SK-N-SH (cell line): ENCODE results near the gene EDA. TPM values are rescaled to one million over a fixed set of nuclear protein-coding genes. Genes with fewer than 3 reads are reported as not detected.

ENCODE experiments used
- CTCF ChIA-PET: fragments of 300-600, 350-600 bp; formaldehyde crosslinking; extraction: SDS; loops from one replicate; lab custom pipeline; 2021; lab: Yijun Ruan, JAX
- POLR2A ChIA-PET: fragments of 350-600 bp; sonication (Branson Sonifier 250); formaldehyde crosslinking; extraction: SDS; loops from one replicate; lab custom pipeline; 2020; ENCODE audit warnings: antibody characterized with exemption, inconsistent platforms; lab: Yijun Ruan, JAX
- DNase-seq: peaks from one replicate; pipeline ENCODE4 v3.0.0; 2012
- H2AFZ ChIP-seq: fragments of 200-600 bp; sonication (generic); 2 replicates; pipeline ENCODE4 v1.8.1; 2016; ENCODE audit warnings: antibody characterized with exemption, mild to moderate bottlenecking, low read depth
- H3F3A ChIP-seq: fragments of 200-600 bp; sonication (generic); replicated peaks from 2 replicates; pipeline ENCODE3; 2016; ENCODE audit warnings: antibody characterized with exemption, mild to moderate bottlenecking; ENCODE audit not compliant: insufficient read depth
- H3K27ac ChIP-seq, 2 experiments: fragments of 200-500 bp in 1 of 2; fragments of 200-600 bp in 1 of 2; sonication (Bioruptor generic) in 1 of 2; sonication (generic), shearing (Covaris generic) in 1 of 2; 2 replicates each; pipeline versions ENCODE4 v1.5.1 to v1.6.1; 2014 to 2016; ENCODE audit warnings: low read depth in 2 of 2, inconsistent platforms in 1 of 2, low read length in 1 of 2, mild to moderate bottlenecking in 1 of 2, mixed read lengths in 1 of 2
- H3K27me3 ChIP-seq: fragments of 200-600 bp; sonication (generic), shearing (Covaris generic); 2 replicates; pipeline ENCODE4 v1.6.1; 2016; ENCODE audit warnings: mixed run types; ENCODE audit not compliant: insufficient read depth
- H3K36me3 ChIP-seq, 2 experiments: fragments of 200-500 bp in 1 of 2; fragments of 200-600 bp in 1 of 2; sonication (Bioruptor generic) in 1 of 2; sonication (generic) in 1 of 2; replicated peaks in 1 of 2; 2 replicates each; pipeline versions ENCODE3 to v1.5.1; 2014 to 2016; ENCODE audit warnings: low read length in 1 of 2, mild to moderate bottlenecking in 1 of 2; ENCODE audit not compliant: insufficient read depth in 2 of 2, control insufficient read depth in 1 of 2
- H3K4me1 ChIP-seq, 2 experiments: fragments of 200-500 bp in 1 of 2; fragments of 200-600 bp in 1 of 2; sonication (Bioruptor generic) in 1 of 2; sonication (generic), shearing (Covaris generic) in 1 of 2; 2 replicates each; pipeline versions ENCODE4 v1.5.1 to v1.6.1; 2014 to 2016; ENCODE audit warnings: low read depth in 1 of 2, low read length in 1 of 2, mixed run types in 1 of 2; ENCODE audit not compliant: insufficient read depth in 2 of 2, control insufficient read depth in 1 of 2
- H3K4me2 ChIP-seq: fragments of 200-600 bp; sonication (generic), shearing (Covaris generic); 2 replicates; pipeline ENCODE4 v1.6.1; 2017; ENCODE audit warnings: mixed run types
- H3K4me3 ChIP-seq, 2 experiments: fragments of 200-500 bp in 1 of 2; fragments of 200-600 bp in 1 of 2; sonication (Bioruptor generic) in 1 of 2; sonication (generic), shearing (Covaris generic) in 1 of 2; 2 replicates each; pipeline versions ENCODE4 v1.5.1 to v1.8.1; 2014 to 2016; ENCODE audit warnings: low read depth in 2 of 2, inconsistent platforms in 1 of 2, low read length in 1 of 2, mild to moderate bottlenecking in 1 of 2, mixed read lengths in 1 of 2, moderate library complexity in 1 of 2
- H3K79me2 ChIP-seq: fragments of 200-600 bp; sonication (generic); 2 replicates; pipeline ENCODE4 v1.8.1; 2017; ENCODE audit warnings: mild to moderate bottlenecking; ENCODE audit not compliant: insufficient read depth
- H3K9ac ChIP-seq: fragments of 200-600 bp; sonication (generic); 2 replicates; pipeline ENCODE4 v1.6.1; 2017; ENCODE audit warnings: mixed run types
- H3K9me2 ChIP-seq: fragments of 200-600 bp; sonication (generic); 2 replicates; pipeline ENCODE4 v1.6.1; 2017; ENCODE audit warnings: mixed run types
- H3K9me3 ChIP-seq: fragments of 200-600 bp; sonication (generic); 2 replicates; pipeline ENCODE4 v1.6.1; 2017; ENCODE audit warnings: mixed run types, mild to moderate bottlenecking, moderate library complexity
- H4K20me1 ChIP-seq: fragments of 200-600 bp; sonication (generic); 2 replicates; pipeline ENCODE4 v1.6.1; 2017; ENCODE audit warnings: mild to moderate bottlenecking, mixed run types; ENCODE audit not compliant: insufficient read depth
- ELF1 ChIP-seq: IDR thresholded peaks from 2 replicates; pipeline ENCODE4 v1.4.0; 2012
- EZH2phosphoT487 ChIP-seq: fragments of 200-600 bp; sonication (generic); IDR thresholded peaks from 2 replicates; pipeline ENCODE4 v1.6.1; 2017; ENCODE audit warnings: low read depth, mixed run types, mild to moderate bottlenecking, antibody characterized with exemption, moderate library complexity, borderline replicate concordance
- FOXM1 ChIP-seq: IDR thresholded peaks from 2 replicates; pipeline ENCODE4 v1.4.0; 2012; ENCODE audit warnings: low read depth, mild to moderate bottlenecking
- GATA2 ChIP-seq: sonication (generic); formaldehyde crosslinking; IDR thresholded peaks from 2 replicates; pipeline ENCODE4 v1.5.0; 2020; ENCODE audit warnings: mild to moderate bottlenecking, missing genetic modification reagents
- MXI1 ChIP-seq: IDR thresholded peaks from 2 replicates; pipeline ENCODE4 v1.6.1; 2012; ENCODE audit warnings: mild to moderate bottlenecking, low read depth, low read length, improper control_type of control experiment
- NFIC ChIP-seq: IDR thresholded peaks from 2 replicates; pipeline ENCODE4 v1.4.0; 2012; ENCODE audit warnings: borderline replicate concordance
- RAD21 ChIP-seq: IDR thresholded peaks from 2 replicates; pipeline ENCODE4 v1.6.1; 2012; ENCODE audit warnings: mild to moderate bottlenecking, low read length
- RCOR1 ChIP-seq: fragments of 150-350 bp; IDR thresholded peaks from 2 replicates; pipeline ENCODE4 v1.6.1; 2017; ENCODE audit warnings: antibody characterized with exemption, low read length
- SIN3A ChIP-seq: IDR thresholded peaks from 2 replicates; pipeline ENCODE4 v1.6.1; 2012; ENCODE audit warnings: low read depth, mild to moderate bottlenecking, low read length, moderate library complexity, borderline replicate concordance
- TEAD4 ChIP-seq: IDR thresholded peaks from 2 replicates; pipeline ENCODE4 v1.4.0; 2012; ENCODE audit warnings: mild to moderate bottlenecking, borderline replicate concordance; ENCODE audit not compliant: insufficient read depth
- WGBS: methylation state at CpG from one replicate; pipeline ENCODE4 v1.1.6; 2017; ENCODE audit warnings: low lambda C conversion rate; 5-methylcytosine and 5-hydroxymethylcytosine counted together
- polyA plus RNA-seq, 3 experiments: library from polyadenylated mRNA; depleted of rRNA; stranded (reverse); fragments of >200 nt; gene quantifications; 2 replicates each; pipeline ENCODE4 v1.2.3, GENCODE V29; 2012
- TF ChIP-seq, protein P1 (sequence below): IDR thresholded peaks from 2 replicates; pipeline ENCODE4 v1.4.0; 2012; ENCODE audit warnings: low read depth, borderline replicate concordance
- TF ChIP-seq, protein P2 (sequence below): fragments of 200-600 bp; sonication (generic); IDR thresholded peaks from 2 replicates; pipeline ENCODE4 v1.6.1; 2017; ENCODE audit warnings: antibody characterized with exemption, mild to moderate bottlenecking, moderate library complexity
- TF ChIP-seq, protein P3 (sequence below): IDR thresholded peaks from 2 replicates; pipeline ENCODE4 v1.4.0; 2012; ENCODE audit warnings: low read depth, borderline replicate concordance
- TF ChIP-seq, protein P4 (sequence below): fragments of 150-350 bp; IDR thresholded peaks from 2 replicates; pipeline ENCODE4 v1.6.1; 2016; ENCODE audit warnings: mild to moderate bottlenecking, low read depth, low read length
- TF ChIP-seq, protein P5 (sequence below): IDR thresholded peaks from 2 replicates; pipeline ENCODE4; 2012
- TF ChIP-seq, protein P6 (sequence below): IDR thresholded peaks from 2 replicates; pipeline ENCODE4 v1.6.1; 2012; ENCODE audit warnings: mild to moderate bottlenecking, low read depth, low read length, moderate library complexity
- TF ChIP-seq, protein P7 (sequence below): fragments of 150-350 bp; IDR thresholded peaks from 2 replicates; pipeline ENCODE4 v1.6.1; 2017; ENCODE audit warnings: antibody characterized with exemption, low read length, low read depth, borderline replicate concordance

The EDA gene
- polyA plus RNA-seq, 1 of the 3 experiments (the other 2 are of a cell fraction) = 0.02 TPM

DNA sequence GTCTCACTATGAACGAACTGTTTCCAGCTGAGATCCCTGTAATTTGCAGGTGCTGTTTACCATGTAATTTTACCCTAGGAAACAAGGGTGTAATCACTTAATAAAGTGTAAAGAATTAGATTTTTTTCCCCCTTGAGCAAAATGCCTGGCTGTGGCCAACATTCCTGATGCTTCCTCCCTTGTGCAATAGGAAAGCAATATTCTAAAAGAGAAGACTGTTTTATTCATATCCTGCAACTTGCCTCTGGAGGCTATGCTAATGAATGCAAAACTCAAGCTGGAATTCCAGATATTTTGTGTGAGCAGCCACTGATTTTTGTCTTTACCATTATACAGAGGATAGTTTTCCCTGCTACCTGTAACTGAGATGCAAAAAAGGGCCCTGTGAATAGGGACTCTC is 335.8 kb downstream of the EDA start:
- WGBS = 0% methylated on average over 1 of the region's 1 CpG
- ChIA-PET CTCF (no interaction called here), POLR2A (no interaction called here)
- Histone ChIP-seq H3K4me2 (no peak overlapping the region), H4K20me1 (no peaks in the 10 kb centered on the region), H3K4me1 (no peaks in the 10 kb centered on the region), H3K4me3 (no peak overlapping the region), H3K9me2 (no peaks in the 10 kb centered on the region), H3K9me3 (no peaks in the 10 kb centered on the region), H2AFZ (no peak overlapping the region), H3K9ac (no peak overlapping the region), H3F3A (no peaks in the 10 kb centered on the region), H3K79me2 (no peaks in the 10 kb centered on the region), H3K27me3 (no peaks in the 10 kb centered on the region), H3K27ac (no peak overlapping the region)
- DNase-seq = no peak
- TF ChIP-seq, protein P1, sequence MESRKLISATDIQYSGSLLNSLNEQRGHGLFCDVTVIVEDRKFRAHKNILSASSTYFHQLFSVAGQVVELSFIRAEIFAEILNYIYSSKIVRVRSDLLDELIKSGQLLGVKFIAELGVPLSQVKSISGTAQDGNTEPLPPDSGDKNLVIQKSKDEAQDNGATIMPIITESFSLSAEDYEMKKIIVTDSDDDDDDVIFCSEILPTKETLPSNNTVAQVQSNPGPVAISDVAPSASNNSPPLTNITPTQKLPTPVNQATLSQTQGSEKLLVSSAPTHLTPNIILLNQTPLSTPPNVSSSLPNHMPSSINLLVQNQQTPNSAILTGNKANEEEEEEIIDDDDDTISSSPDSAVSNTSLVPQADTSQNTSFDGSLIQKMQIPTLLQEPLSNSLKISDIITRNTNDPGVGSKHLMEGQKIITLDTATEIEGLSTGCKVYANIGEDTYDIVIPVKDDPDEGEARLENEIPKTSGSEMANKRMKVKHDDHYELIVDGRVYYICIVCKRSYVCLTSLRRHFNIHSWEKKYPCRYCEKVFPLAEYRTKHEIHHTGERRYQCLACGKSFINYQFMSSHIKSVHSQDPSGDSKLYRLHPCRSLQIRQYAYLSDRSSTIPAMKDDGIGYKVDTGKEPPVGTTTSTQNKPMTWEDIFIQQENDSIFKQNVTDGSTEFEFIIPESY = no peak
- TF ChIP-seq MXI1 (no peak), RAD21 (no peak), TEAD4 (no peak), NFIC (no peak), SIN3A (no peak), RCOR1 (no peak), EZH2phosphoT487 (no peak)
- TF ChIP-seq, protein P2, sequence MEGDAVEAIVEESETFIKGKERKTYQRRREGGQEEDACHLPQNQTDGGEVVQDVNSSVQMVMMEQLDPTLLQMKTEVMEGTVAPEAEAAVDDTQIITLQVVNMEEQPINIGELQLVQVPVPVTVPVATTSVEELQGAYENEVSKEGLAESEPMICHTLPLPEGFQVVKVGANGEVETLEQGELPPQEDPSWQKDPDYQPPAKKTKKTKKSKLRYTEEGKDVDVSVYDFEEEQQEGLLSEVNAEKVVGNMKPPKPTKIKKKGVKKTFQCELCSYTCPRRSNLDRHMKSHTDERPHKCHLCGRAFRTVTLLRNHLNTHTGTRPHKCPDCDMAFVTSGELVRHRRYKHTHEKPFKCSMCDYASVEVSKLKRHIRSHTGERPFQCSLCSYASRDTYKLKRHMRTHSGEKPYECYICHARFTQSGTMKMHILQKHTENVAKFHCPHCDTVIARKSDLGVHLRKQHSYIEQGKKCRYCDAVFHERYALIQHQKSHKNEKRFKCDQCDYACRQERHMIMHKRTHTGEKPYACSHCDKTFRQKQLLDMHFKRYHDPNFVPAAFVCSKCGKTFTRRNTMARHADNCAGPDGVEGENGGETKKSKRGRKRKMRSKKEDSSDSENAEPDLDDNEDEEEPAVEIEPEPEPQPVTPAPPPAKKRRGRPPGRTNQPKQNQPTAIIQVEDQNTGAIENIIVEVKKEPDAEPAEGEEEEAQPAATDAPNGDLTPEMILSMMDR = no peak
- TF ChIP-seq, protein P3, sequence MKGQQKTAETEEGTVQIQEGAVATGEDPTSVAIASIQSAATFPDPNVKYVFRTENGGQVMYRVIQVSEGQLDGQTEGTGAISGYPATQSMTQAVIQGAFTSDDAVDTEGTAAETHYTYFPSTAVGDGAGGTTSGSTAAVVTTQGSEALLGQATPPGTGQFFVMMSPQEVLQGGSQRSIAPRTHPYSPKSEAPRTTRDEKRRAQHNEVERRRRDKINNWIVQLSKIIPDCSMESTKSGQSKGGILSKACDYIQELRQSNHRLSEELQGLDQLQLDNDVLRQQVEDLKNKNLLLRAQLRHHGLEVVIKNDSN = no peak
- TF ChIP-seq, all 33 proteins: peak for 0
- no peaks in the 10 kb centered on the region for H3K36me3 ChIP-seq

DNA sequence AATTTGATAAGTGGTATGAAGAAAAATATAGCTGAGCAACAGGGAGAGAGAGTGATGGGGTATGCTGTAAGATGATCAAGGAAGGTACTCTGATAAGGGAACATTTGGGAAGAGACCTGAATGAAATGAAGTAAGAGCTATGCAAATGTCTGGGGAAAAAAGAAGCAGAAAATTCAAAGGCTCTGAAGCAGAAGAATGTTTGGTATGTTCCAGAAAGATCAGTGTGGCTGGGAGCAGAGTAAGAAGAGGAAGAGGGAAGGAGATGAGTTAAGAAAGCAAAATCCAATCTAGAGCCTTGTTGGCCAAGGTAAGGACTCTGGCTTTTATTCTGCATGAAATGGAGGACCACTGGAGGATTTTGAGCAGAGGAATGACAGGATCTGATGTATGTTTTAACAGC is 343.8 kb downstream of the EDA start:
- H3F3A ChIP-seq = no peaks in the 10 kb centered on the region
- no peaks in the 10 kb centered on the region for H3K9me3 ChIP-seq
- no peak overlapping the region for H3K4me2 ChIP-seq
- H2AFZ ChIP-seq = no peak overlapping the region
- peaks cover 4% of the 10 kb centered on the region; the same call in 1 of the 2 replicates for H3K27me3 ChIP-seq
- no peak overlapping the region for H3K27ac ChIP-seq
- ChIA-PET CTCF (no interaction called here), POLR2A (no interaction called here)
- DNase-seq = no peak
- no peaks in the 10 kb centered on the region for H3K79me2 ChIP-seq
- no peaks in the 10 kb centered on the region for H3K36me3 ChIP-seq
- no peak overlapping the region for H3K4me3 ChIP-seq
- no peaks in the 10 kb centered on the region for H3K4me1 ChIP-seq
- H3K9ac ChIP-seq = no peak overlapping the region
- H4K20me1 ChIP-seq = no peaks in the 10 kb centered on the region
- H3K9me2 ChIP-seq = no peaks in the 10 kb centered on the region
- TF ChIP-seq, protein P4, sequence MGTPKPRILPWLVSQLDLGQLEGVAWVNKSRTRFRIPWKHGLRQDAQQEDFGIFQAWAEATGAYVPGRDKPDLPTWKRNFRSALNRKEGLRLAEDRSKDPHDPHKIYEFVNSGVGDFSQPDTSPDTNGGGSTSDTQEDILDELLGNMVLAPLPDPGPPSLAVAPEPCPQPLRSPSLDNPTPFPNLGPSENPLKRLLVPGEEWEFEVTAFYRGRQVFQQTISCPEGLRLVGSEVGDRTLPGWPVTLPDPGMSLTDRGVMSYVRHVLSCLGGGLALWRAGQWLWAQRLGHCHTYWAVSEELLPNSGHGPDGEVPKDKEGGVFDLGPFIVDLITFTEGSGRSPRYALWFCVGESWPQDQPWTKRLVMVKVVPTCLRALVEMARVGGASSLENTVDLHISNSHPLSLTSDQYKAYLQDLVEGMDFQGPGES = no peak
- TF ChIP-seq ELF1 (no peak), GATA2 (CRISPR knock-in tag) (no peak), FOXM1 (no peak)
- TF ChIP-seq, protein P5, sequence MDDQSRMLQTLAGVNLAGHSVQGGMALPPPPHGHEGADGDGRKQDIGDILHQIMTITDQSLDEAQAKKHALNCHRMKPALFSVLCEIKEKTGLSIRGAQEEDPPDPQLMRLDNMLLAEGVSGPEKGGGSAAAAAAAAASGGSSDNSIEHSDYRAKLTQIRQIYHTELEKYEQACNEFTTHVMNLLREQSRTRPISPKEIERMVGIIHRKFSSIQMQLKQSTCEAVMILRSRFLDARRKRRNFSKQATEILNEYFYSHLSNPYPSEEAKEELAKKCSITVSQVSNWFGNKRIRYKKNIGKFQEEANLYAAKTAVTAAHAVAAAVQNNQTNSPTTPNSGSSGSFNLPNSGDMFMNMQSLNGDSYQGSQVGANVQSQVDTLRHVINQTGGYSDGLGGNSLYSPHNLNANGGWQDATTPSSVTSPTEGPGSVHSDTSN = no peak
- TF ChIP-seq, protein P6, sequence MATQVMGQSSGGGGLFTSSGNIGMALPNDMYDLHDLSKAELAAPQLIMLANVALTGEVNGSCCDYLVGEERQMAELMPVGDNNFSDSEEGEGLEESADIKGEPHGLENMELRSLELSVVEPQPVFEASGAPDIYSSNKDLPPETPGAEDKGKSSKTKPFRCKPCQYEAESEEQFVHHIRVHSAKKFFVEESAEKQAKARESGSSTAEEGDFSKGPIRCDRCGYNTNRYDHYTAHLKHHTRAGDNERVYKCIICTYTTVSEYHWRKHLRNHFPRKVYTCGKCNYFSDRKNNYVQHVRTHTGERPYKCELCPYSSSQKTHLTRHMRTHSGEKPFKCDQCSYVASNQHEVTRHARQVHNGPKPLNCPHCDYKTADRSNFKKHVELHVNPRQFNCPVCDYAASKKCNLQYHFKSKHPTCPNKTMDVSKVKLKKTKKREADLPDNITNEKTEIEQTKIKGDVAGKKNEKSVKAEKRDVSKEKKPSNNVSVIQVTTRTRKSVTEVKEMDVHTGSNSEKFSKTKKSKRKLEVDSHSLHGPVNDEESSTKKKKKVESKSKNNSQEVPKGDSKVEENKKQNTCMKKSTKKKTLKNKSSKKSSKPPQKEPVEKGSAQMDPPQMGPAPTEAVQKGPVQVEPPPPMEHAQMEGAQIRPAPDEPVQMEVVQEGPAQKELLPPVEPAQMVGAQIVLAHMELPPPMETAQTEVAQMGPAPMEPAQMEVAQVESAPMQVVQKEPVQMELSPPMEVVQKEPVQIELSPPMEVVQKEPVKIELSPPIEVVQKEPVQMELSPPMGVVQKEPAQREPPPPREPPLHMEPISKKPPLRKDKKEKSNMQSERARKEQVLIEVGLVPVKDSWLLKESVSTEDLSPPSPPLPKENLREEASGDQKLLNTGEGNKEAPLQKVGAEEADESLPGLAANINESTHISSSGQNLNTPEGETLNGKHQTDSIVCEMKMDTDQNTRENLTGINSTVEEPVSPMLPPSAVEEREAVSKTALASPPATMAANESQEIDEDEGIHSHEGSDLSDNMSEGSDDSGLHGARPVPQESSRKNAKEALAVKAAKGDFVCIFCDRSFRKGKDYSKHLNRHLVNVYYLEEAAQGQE = no peak
- TF ChIP-seq, protein P7, sequence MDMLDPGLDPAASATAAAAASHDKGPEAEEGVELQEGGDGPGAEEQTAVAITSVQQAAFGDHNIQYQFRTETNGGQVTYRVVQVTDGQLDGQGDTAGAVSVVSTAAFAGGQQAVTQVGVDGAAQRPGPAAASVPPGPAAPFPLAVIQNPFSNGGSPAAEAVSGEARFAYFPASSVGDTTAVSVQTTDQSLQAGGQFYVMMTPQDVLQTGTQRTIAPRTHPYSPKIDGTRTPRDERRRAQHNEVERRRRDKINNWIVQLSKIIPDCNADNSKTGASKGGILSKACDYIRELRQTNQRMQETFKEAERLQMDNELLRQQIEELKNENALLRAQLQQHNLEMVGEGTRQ = no peak
